GM23338 (cell line): ENCODE measurements around the gene ZFYVE16. TPM values are rescaled to one million over a fixed set of nuclear protein-coding genes. Genes with fewer than 3 reads are reported as not detected.

ENCODE experiments used
- ATAC-seq: fragments of 200-7000 bp; cut with Tn5 transposase; 3 replicates; pipeline ENCODE4 v1.9.1; 2020
- DNase-seq: peaks from one replicate; pipeline ENCODE4 v3.0.0-alpha.2; 2015; ENCODE audit warnings: low spot score
- H2AFZ ChIP-seq: fragments of 200-600 bp; sonication (generic); 2 replicates; pipeline ENCODE4 v1.8.0; 2016; ENCODE audit warnings: antibody characterized with exemption, mild to moderate bottlenecking, moderate library complexity
- H3F3A ChIP-seq: fragments of 200-600 bp; sonication (generic); replicated peaks from 2 replicates; pipeline ENCODE4 v1.8.0; 2017; ENCODE audit warnings: antibody characterized with exemption, mixed run types, low read depth
- H3K27ac ChIP-seq: fragments of 200-600 bp; sonication (generic); 2 replicates; pipeline ENCODE4 v1.6.1; 2016; ENCODE audit warnings: low read depth
- H3K27me3 ChIP-seq: fragments of 200-600 bp; sonication (generic); 2 replicates; pipeline ENCODE4 v1.8.0; 2016; ENCODE audit warnings: mild to moderate bottlenecking, mixed run types, moderate library complexity; ENCODE audit not compliant: insufficient read depth
- H3K36me3 ChIP-seq: fragments of 200-600 bp; sonication (generic); 2 replicates; pipeline ENCODE4 v1.8.0; 2016; ENCODE audit warnings: mild to moderate bottlenecking; ENCODE audit not compliant: insufficient read depth
- H3K4me1 ChIP-seq: fragments of 200-600 bp; sonication (generic); 2 replicates; pipeline ENCODE4 v1.8.0; 2016; ENCODE audit warnings: mild to moderate bottlenecking, moderate library complexity; ENCODE audit not compliant: insufficient read depth
- H3K4me2 ChIP-seq: fragments of 200-600 bp; sonication (generic); 2 replicates; pipeline ENCODE4 v1.7.1; 2017; ENCODE audit warnings: mixed run types
- H3K4me3 ChIP-seq: fragments of 200-600 bp; sonication (generic); 2 replicates; pipeline ENCODE4 v1.6.1; 2016; ENCODE audit warnings: mixed run types
- H3K79me2 ChIP-seq: fragments of 200-600 bp; sonication (generic); replicated peaks from 2 replicates; pipeline ENCODE4 v1.8.0; 2017; ENCODE audit warnings: mild to moderate bottlenecking; ENCODE audit not compliant: insufficient read depth
- H3K9me2 ChIP-seq: fragments of 200-600 bp; sonication (generic); 2 replicates; pipeline ENCODE4 v1.8.0; 2017; ENCODE audit not compliant: insufficient read depth
- H4K20me1 ChIP-seq: fragments of 200-600 bp; sonication (generic); replicated peaks from 2 replicates; pipeline ENCODE4 v1.8.0; 2017; ENCODE audit warnings: mild to moderate bottlenecking; ENCODE audit not compliant: insufficient read depth
- H3K27ac Mint-ChIP-seq: 2 replicates; pipeline ENCODE4 v1.8.0; 2020; ENCODE audit warnings: inconsistent platforms, mild to moderate bottlenecking, moderate library complexity, mixed read lengths
- H3K27me3 Mint-ChIP-seq: 3 replicates; pipeline ENCODE4 v1.8.0; 2022; ENCODE audit warnings: low read depth, mild to moderate bottlenecking, moderate library complexity, mixed read lengths, inconsistent platforms; ENCODE audit not compliant: insufficient read depth, poor library complexity
- H3K36me3 Mint-ChIP-seq: 3 replicates; pipeline ENCODE4 v1.8.0; 2021; ENCODE audit warnings: low read depth, mild to moderate bottlenecking, inconsistent platforms, moderate library complexity, mixed read lengths
- H3K4me1 Mint-ChIP-seq: 3 replicates; pipeline ENCODE4 v1.8.0; 2020; ENCODE audit warnings: mild to moderate bottlenecking, inconsistent platforms, mixed read lengths
- H3K4me3 Mint-ChIP-seq: 3 replicates; pipeline ENCODE4 v1.8.0; 2021; ENCODE audit warnings: moderate library complexity, mild to moderate bottlenecking, inconsistent platforms, mixed read lengths
- H3K9me3 Mint-ChIP-seq: 3 replicates; pipeline ENCODE4 v1.8.0; 2020; ENCODE audit warnings: moderate library complexity, mild to moderate bottlenecking, inconsistent platforms, mixed read lengths
- CTCF ChIP-seq, 2 experiments: fragments of 200-600 bp in 1 of 2; sonication (generic) in 1 of 2; conservative IDR thresholded peaks; 2 replicates each; pipeline versions ENCODE4 v1.5.1 to v1.6.1; 2016 to 2017; ENCODE audit warnings: antibody characterized with exemption in 2 of 2, low read depth in 2 of 2, mild to moderate bottlenecking in 2 of 2, moderate library complexity in 1 of 2
- ETS1 ChIP-seq: IDR thresholded peaks from 2 replicates; pipeline ENCODE4 v1.6.1; 2016; ENCODE audit warnings: antibody characterized with exemption
- EZH2 ChIP-seq: fragments of 200-600 bp; sonication (generic); IDR thresholded peaks from one replicate; pipeline ENCODE4 v1.8.0; 2017; ENCODE audit warnings: antibody characterized with exemption, mild to moderate bottlenecking, low read depth; ENCODE audit not compliant: unreplicated experiment
- NANOG ChIP-seq: IDR thresholded peaks from 2 replicates; pipeline ENCODE4 v1.6.1; 2016; ENCODE audit warnings: antibody characterized with exemption, borderline replicate concordance
- POLR2AphosphoS5 ChIP-seq: IDR thresholded peaks from 2 replicates; pipeline ENCODE4 v1.6.1; 2016; ENCODE audit warnings: antibody characterized with exemption, low read depth
- REST ChIP-seq: IDR thresholded peaks from one replicate; pipeline ENCODE4 v1.6.1; 2018; ENCODE audit warnings: antibody characterized with exemption; ENCODE audit not compliant: unreplicated experiment
- STAT1 ChIP-seq: IDR thresholded peaks from one replicate; pipeline ENCODE4 v1.6.1; 2016; ENCODE audit warnings: antibody characterized with exemption; ENCODE audit not compliant: unreplicated experiment
- ZNF114 ChIP-seq: fragments of 250-450 bp; sonication (Bioruptor Pico); IDR thresholded peaks from 2 replicates; pipeline ENCODE4 v1.5.0; 2020; ENCODE audit warnings: mild to moderate bottlenecking, moderate library complexity
- ZNF462 ChIP-seq: fragments of 250-450 bp; sonication (Bioruptor Pico); IDR thresholded peaks from 2 replicates; pipeline ENCODE4 v1.5.0; 2020; ENCODE audit warnings: mild to moderate bottlenecking, moderate library complexity
- polyA plus RNA-seq: library from polyadenylated mRNA; unstranded; fragments of >200 nt; fragmentation: Nextera tagmentation; extraction: Ambion mirVana; gene quantifications from 2 replicates; pipeline ENCODE4 v1.2.1, GENCODE V29; 2016
- total RNA-seq: library from RNA; depleted of rRNA; stranded (reverse); fragments of >200 nt; shearing (Covaris generic); gene quantifications from 2 replicates; pipeline ENCODE4 v1.2.3, GENCODE V29; 2014

Gene ZFYVE16
- total and polyA plus RNA-seq, 2 experiments from 2014 or later: 24.2 to 26.6 TPM

GRCh38 chr5:80439213-80439612, 31.3 kb downstream of the ZFYVE16 start (continued):
- TF ChIP-seq ETS1: no peak
- TF ChIP-seq EZH2: no peak
- no peak for TF ChIP-seq REST

GRCh38 chr5:80442742-80443141, 34.9 kb downstream of the ZFYVE16 start:
- H3K9me2 ChIP-seq: no peaks in the 10 kb centered on the region
- no peaks in the 10 kb centered on the region for H3K9me3 Mint-ChIP-seq
- H3K27ac Mint-ChIP-seq: no peak overlapping the region
- H3K4me3 ChIP-seq: no peak overlapping the region
- H3K27me3 Mint-ChIP-seq: no peaks in the 10 kb centered on the region
- TF ChIP-seq STAT1 (no peak), ZNF114 (CRISPR knock-in tag) (no peak), ZNF462 (CRISPR knock-in tag) (no peak), CTCF (conservative IDR thresholded peaks at IDR 0.05; ENCODE audit: low read depth in 2 of 2) (no peak), NANOG (no peak), POLR2AphosphoS5 (no peak)
- H3K27ac ChIP-seq: no peak overlapping the region
- 0 out of 2 replicates have a peak, but pooled peaks cover 3% of the 10 kb centered on the region for H4K20me1 ChIP-seq
- peaks cover 2% of the 10 kb centered on the region for H3K36me3 ChIP-seq
- H3K4me2 ChIP-seq: no peak overlapping the region
- H2AFZ ChIP-seq: no peak overlapping the region
- no peak overlapping the region for H3K4me3 Mint-ChIP-seq
- ATAC-seq (no peak), DNase-seq (no peak)
- H3K36me3 Mint-ChIP-seq: peaks cover under 1% of the 10 kb centered on the region; the same call in 2 of the 3 replicates
- no peaks in the 10 kb centered on the region for H3F3A ChIP-seq
- no peaks in the 10 kb centered on the region for H3K4me1 ChIP-seq
- no peaks in the 10 kb centered on the region for H3K79me2 ChIP-seq
- no peaks in the 10 kb centered on the region for H3K27me3 ChIP-seq
- peaks cover 6% of the 10 kb centered on the region; the same call in 2 of the 3 replicates for H3K4me1 Mint-ChIP-seq
